HepG2 (cell line): ENCODE measurements around the gene UGT1A3. TPM values are rescaled to one million over a fixed set of nuclear protein-coding genes. Genes with fewer than 3 reads are reported as not detected.

ENCODE experiments used
- ATAC-seq: fragments of 200-7000 bp; cut with Tn5 transposase; 3 replicates; pipeline ENCODE4 v1.9.1; 2020; ENCODE audit warnings: mild to moderate bottlenecking, moderate library complexity
- BruUV-seq: library from RNA; stranded (reverse); fragments of 400-500 nt; replicated peaks from 2 replicates; lab custom pipeline; 2021; lab: Mats Ljungman, UMichigan
- CTCF ChIA-PET: fragments of 300-600 bp; formaldehyde crosslinking; extraction: SDS; loops from one replicate; lab custom pipeline; 2021; ENCODE audit warnings: low total read pairs, inconsistent platforms, low intra/inter-chr PET ratio; lab: Yijun Ruan, JAX
- POLR2A ChIA-PET: fragments of 350-600 bp; sonication (Branson Sonifier 250); formaldehyde crosslinking; loops from one replicate; lab custom pipeline; 2020; ENCODE audit warnings: antibody characterized with exemption, inconsistent platforms; lab: Yijun Ruan, JAX
- DNase-seq: peaks from one replicate; pipeline ENCODE4 v3.0.0-alpha.2; 2015; ENCODE audit warnings: low spot score
- FAIRE-seq: peaks from 3 replicates; lab custom pipeline; 2011; peaks lifted over from hg19 to GRCh38; lab: Jason Lieb, UNC
- H2AFZ ChIP-seq: one replicate; pipeline ENCODE4 v1.6.1; 2011; ENCODE audit warnings: low read length, inconsistent platforms
- H3K27ac ChIP-seq: fragments of 300-600 bp; 3 replicates; pipeline ENCODE4 v1.8.0; 2011; ENCODE audit warnings: mixed run types, mild to moderate bottlenecking, mixed read lengths, low read length, inconsistent platforms; ENCODE audit not compliant: insufficient read depth; ENCODE audit errors: extremely low read length
- H3K27me3 ChIP-seq, 2 experiments: fragments of 200-600 bp in 1 of 2; 2 replicates in 1 of 2; 3 replicates in 1 of 2; pipeline versions ENCODE4 v1.6.0 to v1.8.0; 2011; ENCODE audit warnings: low read length in 2 of 2, mild to moderate bottlenecking in 2 of 2, moderate library complexity in 2 of 2, inconsistent platforms in 1 of 2; ENCODE audit not compliant: insufficient read depth in 2 of 2, control insufficient read depth in 1 of 2
- H3K36me3 ChIP-seq, 2 experiments: fragments of 200-600 bp in 1 of 2; replicated peaks in 1 of 2; 2 replicates in 1 of 2; 3 replicates in 1 of 2; pipeline versions ENCODE4 v1.5.1 to v1.8.0; 2011; ENCODE audit warnings: low read length in 2 of 2, inconsistent platforms in 1 of 2; ENCODE audit not compliant: insufficient read depth in 2 of 2, control insufficient read depth in 1 of 2
- H3K4me1 ChIP-seq: 2 replicates; pipeline ENCODE4 v1.5.1; 2012; ENCODE audit warnings: low read length, inconsistent platforms; ENCODE audit not compliant: insufficient read depth
- H3K4me2 ChIP-seq: 2 replicates; pipeline ENCODE4 v1.6.0; 2011; ENCODE audit warnings: low read depth, low read length, inconsistent platforms
- H3K4me3 ChIP-seq, 3 experiments: fragments of 200-600 bp in 1 of 3; sonication (generic), shearing (Covaris generic) in 1 of 3; replicated peaks in 1 of 3; 2 replicates each; pipeline ENCODE4 v1.5.1; 2011 to 2016; ENCODE audit warnings: low read length in 3 of 3, inconsistent platforms in 2 of 3, low read depth in 2 of 3, mild to moderate bottlenecking in 2 of 3, control low read depth in 1 of 3, mixed read lengths in 1 of 3; ENCODE audit not compliant: insufficient read depth in 1 of 3
- H3K79me2 ChIP-seq: one replicate; pipeline ENCODE4 v1.6.1; 2011; ENCODE audit warnings: low read length, inconsistent platforms; ENCODE audit not compliant: insufficient read depth
- H3K9ac ChIP-seq: 2 replicates; pipeline ENCODE4 v1.6.0; 2011; ENCODE audit warnings: mild to moderate bottlenecking, low read depth, low read length, inconsistent platforms; ENCODE audit not compliant: insufficient read depth
- H3K9me3 ChIP-seq: 2 replicates; pipeline ENCODE4 v1.5.1; 2012; ENCODE audit warnings: mild to moderate bottlenecking, low read length
- H4K20me1 ChIP-seq: 2 replicates; pipeline ENCODE4 v1.6.0; 2011; ENCODE audit warnings: inconsistent platforms, mild to moderate bottlenecking, low read length, moderate library complexity; ENCODE audit not compliant: insufficient read depth
- ADNP ChIP-seq: sonication (generic); formaldehyde crosslinking; IDR thresholded peaks from 2 replicates; pipeline ENCODE4 v1.4.0; 2020; ENCODE audit warnings: missing genetic modification reagents
- ARHGAP35 ChIP-seq: sonication (generic); formaldehyde crosslinking; IDR thresholded peaks from 2 replicates; pipeline ENCODE4 v1.9.0; 2022; ENCODE audit warnings: mild to moderate bottlenecking, inconsistent platforms, moderate library complexity, missing genetic modification reagents, borderline replicate concordance
- CHCHD3 ChIP-seq: sonication (generic); formaldehyde crosslinking; IDR thresholded peaks from 2 replicates; pipeline ENCODE4 v1.8.0; 2022; ENCODE audit warnings: mild to moderate bottlenecking, missing genetic modification reagents, moderate library complexity
- ELF3 ChIP-seq: IDR thresholded peaks from 2 replicates; pipeline ENCODE4 v1.6.1; 2016; ENCODE audit warnings: missing genetic modification reagents, missing compliant biosample characterization
- HMGXB4 ChIP-seq, 2 experiments: sonication (generic) in 1 of 2; formaldehyde crosslinking in 1 of 2; IDR thresholded peaks; 2 replicates each; pipeline versions ENCODE4 v1.4.0 to v1.6.1; 2018 to 2020; ENCODE audit warnings: missing genetic modification reagents in 2 of 2, borderline replicate concordance in 1 of 2, low read depth in 1 of 2, mild to moderate bottlenecking in 1 of 2, missing biosample characterization in 1 of 2
- HOXA9 ChIP-seq: sonication (generic); formaldehyde crosslinking; IDR thresholded peaks from 2 replicates; pipeline ENCODE4 v1.8.1; 2022; ENCODE audit warnings: missing genetic modification reagents, mild to moderate bottlenecking, moderate library complexity, borderline replicate concordance
- MED13 ChIP-seq: sonication (generic); formaldehyde crosslinking; IDR thresholded peaks from 2 replicates; pipeline ENCODE4 v1.5.0; 2020; ENCODE audit warnings: missing genetic modification reagents
- NCOA5 ChIP-seq: sonication (generic); formaldehyde crosslinking; IDR thresholded peaks from 2 replicates; pipeline ENCODE4 v1.4.0; 2020; ENCODE audit warnings: missing genetic modification reagents
- RAD21 ChIP-seq: fragments of 450-650 bp; formaldehyde crosslinking; IDR thresholded peaks from 2 replicates; pipeline ENCODE4 v1.5.0; 2020; ENCODE audit warnings: mild to moderate bottlenecking
- SIN3B ChIP-seq: fragments of 150-350 bp; IDR thresholded peaks from 2 replicates; pipeline ENCODE4 v1.6.1; 2014; ENCODE audit warnings: low read length
- TEAD3 ChIP-seq: optimal IDR thresholded peaks from 2 replicates; pipeline ENCODE3; 2016; ENCODE audit warnings: borderline replicate concordance
- TEF ChIP-seq: sonication (generic); formaldehyde crosslinking; IDR thresholded peaks from 2 replicates; pipeline ENCODE4 v1.5.0; 2020; ENCODE audit warnings: missing genetic modification reagents
- TFE3 ChIP-seq: IDR thresholded peaks from 2 replicates; pipeline ENCODE4 v1.6.1; 2016
- TRIM22 ChIP-seq: fragments of 450-650 bp; IDR thresholded peaks from 2 replicates; pipeline ENCODE4 v1.6.1; 2017
- ZNF160 ChIP-seq: sonication (generic); formaldehyde crosslinking; IDR thresholded peaks from 2 replicates; pipeline ENCODE4 v1.8.0; 2022; ENCODE audit warnings: mild to moderate bottlenecking, inconsistent platforms, missing genetic modification reagents
- ZNF263 ChIP-seq: sonication (generic); formaldehyde crosslinking; IDR thresholded peaks from 2 replicates; pipeline ENCODE4 v1.4.0; 2020; ENCODE audit warnings: missing genetic modification reagents
- ZNF264 ChIP-seq: sonication (generic); formaldehyde crosslinking; IDR thresholded peaks from 2 replicates; pipeline ENCODE4 v1.4.0; 2020; ENCODE audit warnings: missing genetic modification reagents
- ZNF33B ChIP-seq: sonication (generic); formaldehyde crosslinking; IDR thresholded peaks from 2 replicates; pipeline ENCODE4 v1.5.1; 2020; ENCODE audit warnings: mild to moderate bottlenecking, missing genetic modification reagents
- ZNF557 ChIP-seq: sonication (generic); formaldehyde crosslinking; IDR thresholded peaks from 2 replicates; pipeline ENCODE4 v1.4.0; 2020; ENCODE audit warnings: missing genetic modification reagents
- ZNF782 ChIP-seq: sonication (generic); formaldehyde crosslinking; IDR thresholded peaks from 2 replicates; pipeline ENCODE4 v1.4.0; 2020; ENCODE audit warnings: missing genetic modification reagents, mild to moderate bottlenecking, borderline replicate concordance
- WGBS: methylation state at CpG from one replicate; pipeline ENCODE4 v1.1.6; 2017; ENCODE audit warnings: low lambda C conversion rate; 5-methylcytosine and 5-hydroxymethylcytosine counted together
- in situ Hi-C: cut with HindIII; loops from 2 replicates; pipeline ENCODE4 v1.10.0; 2017; ENCODE audit warnings: low pct_unique_long_range_greater_than_20kb; ENCODE audit not compliant: extremely low pct_ligation_motif_present
- intact Hi-C: fragments of 100-400 bp; cut with micrococcal nuclease; formaldehyde crosslinking; loops from one replicate; pipeline ENCODE4 v1.10.0; 2022; ENCODE audit not compliant: unreplicated experiment
- polyA plus RNA-seq, 8 experiments: library from polyadenylated mRNA; depleted of rRNA in 3 of 8; stranded (reverse) in 7 of 8; unstranded in 1 of 8; fragments of >200 nt; fragmentation: Illumina TruSeq in 4 of 8; extraction: Trizol in 4 of 8; gene quantifications; 2 replicates each; pipeline versions ENCODE4 v1.2.1 to v1.2.3, GENCODE V29; 2011 to 2016; ENCODE audit warnings: low read depth in 4 of 8, missing spikeins in 1 of 8, mixed read lengths in 1 of 8; ENCODE audit not compliant: insufficient read depth in 1 of 8
- total RNA-seq, 5 experiments: library from RNA; depleted of rRNA; stranded (reverse); fragments of >200 nt; fragmentation: Illumina TruSeq; extraction: Trizol; gene quantifications; 2 replicates each; pipeline ENCODE4 v1.2.3, GENCODE V29; 2016; ENCODE audit warnings: low read depth in 1 of 5

UGT1A3 gene
- total and polyA plus RNA-seq, 2 of the 13 experiments (the other 11 are each of a cell fraction or from before 2014, with no cell fraction given), result not detected

GRCh38 chr2:233769260-233769659 lies 40.4 kb downstream of the UGT1A3 start (continued):
- TF ChIP-seq RAD21 (CRISPR knock-in tag) (no peak), ELF3 (CRISPR knock-in tag) (no peak), MED13 (no peak), ADNP (CRISPR knock-in tag) (no peak), CHCHD3 (no peak), TFE3 (CRISPR knock-in tag) (no peak), ZNF263 (CRISPR knock-in tag) (no peak), ARHGAP35 (CRISPR knock-in tag) (no peak), TEF (no peak), NCOA5 (CRISPR knock-in tag) (no peak), ZNF160 (no peak)
- TF ChIP-seq, all 625 proteins: peak for 0

- WGBS, result 90% methylated on average over 16 of the region's 16 CpGs
- Histone ChIP-seq H2AFZ (no peak overlapping the region), H3K4me1 (no peaks in the 10 kb centered on the region), H3K36me3 (no peaks in the 10 kb centered on the region), H3K9ac (no peak overlapping the region), H4K20me1 (no peaks in the 10 kb centered on the region), H3K27ac (no peak overlapping the region), H3K4me3 (no peak overlapping the region), H3K79me2 (no peaks in the 10 kb centered on the region), H3K4me2 (no peak overlapping the region), H3K9me3 (peaks cover 5% of the 10 kb centered on the region; the same call in 1 of the 2 replicates), H3K27me3 (peaks cover 0 to 40% of the 10 kb centered on the region in 2 experiments; a peak in 4 of 5 replicates)
- no TSS peak for BruUV-seq
- in situ Hi-C loops, result no loop called here
- intact Hi-C loops, result no loop called here
- POLR2A ChIA-PET, result no interaction called here
- FAIRE-seq (no peak), ATAC-seq (no peak), DNase-seq (no peak)
- CTCF ChIA-PET, result no interaction called here
- TF ChIP-seq TRIM22, result no peak
- TF ChIP-seq ZNF782 (CRISPR knock-in tag), result no peak
- TF ChIP-seq SIN3B, result no peak
- TF ChIP-seq ZNF557 (CRISPR knock-in tag), result no peak
- no peak for TF ChIP-seq HMGXB4 (CRISPR knock-in tag; IDR thresholded peaks at IDR 0.05; ENCODE audit: borderline replicate concordance in 1 of 2, low read depth in 1 of 2)
- no peak for TF ChIP-seq ZNF264 (CRISPR knock-in tag)
- TF ChIP-seq HOXA9 (CRISPR knock-in tag), result no peak
- no peak for TF ChIP-seq TEAD3 (CRISPR knock-in tag)
- TF ChIP-seq ZNF33B (CRISPR knock-in tag), result no peak
These were observed 43.3 kb downstream of the UGT1A3 start for GRCh38 chr2:233772153-233772552.
